Measurements from ENCODE around the gene S100PBP.
A peak's percentile ranks its signal among the peaks of the same experiment; 100 is the strongest.

The S100PBP gene

GRCh38 chr1:32817159-32817814 is at the start of gene S100PBP, which contains the start of gene YARS1:
Gene S100PBP (plus strand): TSS chr1:32817653. CDS start chr1:32826100, 8,447 bp downstream.
Gene YARS1 (minus strand): TSS chr1:32817358. CDS start chr1:32817244, 114 bp downstream.
- DNase-seq (ENCODE audit: low read depth) = peak; percentile 95
- peak within 1 kb of the TSS; percentile 99 for H3K4me3 ChIP-seq (ENCODE audit: control insufficient read depth, low read depth, low read length)
- TF ChIP-seq CTCF (conservative IDR thresholded peaks at IDR 0.05; ENCODE audit: control insufficient read depth, insufficient read depth, low read depth, low read length) = no peak

DNA sequence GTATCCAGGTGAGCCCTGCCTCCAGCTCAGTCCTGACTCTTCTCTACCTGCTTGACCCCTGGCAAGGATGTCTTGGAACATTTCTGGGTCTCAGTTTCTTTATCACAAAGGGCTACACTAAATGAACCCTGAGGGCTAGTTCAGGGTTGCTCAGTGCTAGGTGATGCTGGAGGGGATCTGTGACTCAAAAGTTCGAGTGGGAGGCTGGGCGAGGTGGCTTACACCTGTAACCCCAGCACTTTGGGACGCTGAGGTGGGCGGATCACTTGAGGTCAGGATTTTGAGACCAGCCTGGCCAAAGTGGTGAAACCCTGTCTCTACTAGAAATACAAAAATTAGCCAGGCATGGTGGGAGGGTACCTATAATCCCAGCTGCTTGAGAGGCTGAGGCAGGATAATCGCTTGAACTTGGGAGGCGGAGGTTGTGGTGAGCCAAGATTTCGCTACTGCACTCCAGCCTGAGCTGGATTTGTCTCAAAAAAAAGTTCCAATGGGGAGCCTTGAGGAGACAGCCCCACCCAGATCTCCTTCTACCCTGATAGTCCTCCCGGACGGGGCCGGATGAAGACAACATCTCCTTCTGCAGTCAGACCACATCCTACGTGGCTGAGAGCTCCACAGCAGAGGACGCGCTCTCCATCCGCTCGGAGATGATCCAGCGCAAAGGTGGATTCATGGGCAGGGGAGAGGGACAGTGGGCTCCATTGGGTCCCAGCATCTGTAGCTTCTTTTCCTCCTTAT is 49.2 kb upstream of the S100PBP start:
- no peak for TF ChIP-seq CTCF (conservative IDR thresholded peaks at IDR 0.05; ENCODE audit: control insufficient read depth, insufficient read depth, low read depth, low read length)

DNA sequence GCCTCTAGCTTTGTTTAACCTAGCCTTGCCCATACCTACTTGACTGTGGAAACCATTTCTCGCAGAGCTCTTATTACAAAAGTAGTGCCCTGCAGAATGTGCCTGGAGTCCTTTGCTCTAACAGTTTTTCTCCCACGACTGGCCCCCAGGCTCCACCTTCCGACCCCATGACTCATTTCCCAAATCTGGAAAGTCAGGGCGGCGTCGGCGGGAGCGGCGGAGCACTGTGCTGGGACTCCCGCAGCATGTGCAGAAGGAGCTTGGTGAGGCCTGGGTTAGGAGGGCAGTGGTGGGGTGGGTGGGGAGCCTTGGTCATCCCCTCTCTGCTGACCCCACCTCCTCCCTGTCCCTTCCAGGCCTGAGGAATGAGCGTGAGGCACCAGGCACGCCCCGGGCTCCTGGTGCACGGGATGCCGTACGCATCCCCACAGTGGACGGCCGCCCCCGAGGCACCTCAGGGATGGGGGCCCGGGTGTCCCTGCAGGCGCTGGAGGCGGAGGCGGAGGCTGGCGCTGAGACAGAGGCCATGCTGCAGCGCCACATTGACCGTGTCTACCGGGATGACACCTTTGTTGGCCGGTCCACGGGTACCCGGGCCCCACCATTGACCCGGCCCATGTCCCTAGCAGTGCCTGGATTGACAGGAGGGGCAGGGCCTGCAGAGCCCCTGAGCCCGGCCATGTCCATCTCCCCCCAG is 47.8 kb upstream of the S100PBP start:
- no peak overlapping the region for H3K4me3 ChIP-seq (ENCODE audit: control insufficient read depth, low read depth, low read length)
- TF ChIP-seq CTCF (conservative IDR thresholded peaks at IDR 0.05; ENCODE audit: control insufficient read depth, insufficient read depth, low read depth, low read length) = no peak
- DNase-seq (ENCODE audit: low read depth) = peak; percentile 68

More for the DNA sequence above, 49.2 kb upstream of the S100PBP start:
- H3K4me3 ChIP-seq (ENCODE audit: control insufficient read depth, low read depth, low read length) = no peak overlapping the region
- DNase-seq (ENCODE audit: low read depth) = no peak

GRCh38 chr1:32770221-32770731 is 47.2 kb upstream of the S100PBP start:
- no peak overlapping the region for H3K4me3 ChIP-seq (ENCODE audit: control insufficient read depth, low read depth, low read length)
- no peak for TF ChIP-seq CTCF (conservative IDR thresholded peaks at IDR 0.05; ENCODE audit: control insufficient read depth, insufficient read depth, low read depth, low read length)
- no peak for DNase-seq (ENCODE audit: low read depth)

GRCh38 chr1:32770741-32771548 is 46.5 kb upstream of the S100PBP start:
- no peak for DNase-seq (ENCODE audit: low read depth)
- H3K4me3 ChIP-seq (ENCODE audit: control insufficient read depth, low read depth, low read length) = no peak overlapping the region
- TF ChIP-seq CTCF (conservative IDR thresholded peaks at IDR 0.05; ENCODE audit: control insufficient read depth, insufficient read depth, low read depth, low read length) = no peak
